OCI-LY1 (cell line): ENCODE data around the gene SLC16A4.
"Not testable (repeated sequence)": the region's sequence is repeated elsewhere in the genome, so short reads cannot be mapped to it uniquely, and the experiment has no call there.

Experiments
- H2AFZ ChIP-seq: fragments of 200-600 bp; sonication (generic), shearing (Covaris generic); 2 replicates; pipeline ENCODE4 v1.6.0; 2014; ENCODE audit warnings: antibody characterized with exemption, mild to moderate bottlenecking, low read length
- H3F3A ChIP-seq: fragments of 200-600 bp; sonication (generic), shearing (Covaris generic); 2 replicates; pipeline ENCODE4 v1.6.0; 2014; ENCODE audit warnings: mild to moderate bottlenecking, antibody characterized with exemption, low read length, moderate library complexity; ENCODE audit not compliant: insufficient read depth
- H3K27ac ChIP-seq: fragments of 200-600 bp; sonication (generic); 2 replicates; pipeline ENCODE4 v1.5.1; 2014; ENCODE audit warnings: low read length, mixed run types, mild to moderate bottlenecking, low read depth; ENCODE audit not compliant: poor library complexity, severe bottlenecking
- H3K27me3 ChIP-seq: fragments of 200-600 bp; sonication (generic); 2 replicates; pipeline ENCODE4 v1.6.0; 2014; ENCODE audit warnings: antibody characterized with exemption, mild to moderate bottlenecking, low read length, moderate library complexity; ENCODE audit not compliant: insufficient read depth
- H3K36me3 ChIP-seq: fragments of 200-600 bp; sonication (generic); 2 replicates; pipeline ENCODE4 v1.6.1; 2014; ENCODE audit warnings: mild to moderate bottlenecking, antibody characterized with exemption, low read length, moderate library complexity, mixed read lengths; ENCODE audit not compliant: insufficient read depth
- H3K4me1 ChIP-seq: fragments of 200-600 bp; sonication (generic); 2 replicates; pipeline ENCODE4 v1.5.1; 2014; ENCODE audit warnings: mild to moderate bottlenecking, low read length, moderate library complexity; ENCODE audit not compliant: insufficient read depth, severe bottlenecking
- H3K4me2 ChIP-seq: fragments of 200-600 bp; sonication (generic), shearing (Covaris generic); 2 replicates; pipeline ENCODE4 v1.6.1; 2014; ENCODE audit warnings: low read length
- H3K4me3 ChIP-seq: fragments of 200-600 bp; sonication (generic); 2 replicates; pipeline ENCODE4 v1.5.1; 2014; ENCODE audit warnings: low read length, low read depth, mild to moderate bottlenecking, mixed read lengths; ENCODE audit not compliant: poor library complexity, severe bottlenecking
- H3K79me2 ChIP-seq: fragments of 200-600 bp; shearing (Covaris generic); 2 replicates; pipeline ENCODE4 v1.6.1; 2016; ENCODE audit warnings: mixed run types, low read length, mixed read lengths; ENCODE audit not compliant: insufficient read depth
- H3K9ac ChIP-seq: fragments of 200-600 bp; sonication (generic), shearing (Covaris generic); 2 replicates; pipeline ENCODE4 v1.6.1; 2014; ENCODE audit warnings: mild to moderate bottlenecking, low read length, mixed read lengths
- H3K9me2 ChIP-seq: fragments of 200-600 bp; sonication (generic), shearing (Covaris generic); 2 replicates; pipeline ENCODE4 v1.6.1; 2014; ENCODE audit warnings: low read depth, mild to moderate bottlenecking, low read length, mixed read lengths
- H3K9me3 ChIP-seq: fragments of 200-600 bp; shearing (Covaris generic); 2 replicates; pipeline ENCODE4 v1.6.1; 2014; ENCODE audit warnings: low read length, mixed read lengths
- H4K20me1 ChIP-seq: fragments of 200-600 bp; sonication (generic), shearing (Covaris generic); 2 replicates; pipeline ENCODE4 v1.6.0; 2016; ENCODE audit warnings: mild to moderate bottlenecking, low read length; ENCODE audit not compliant: insufficient read depth
- EZH2 ChIP-seq: fragments of 200-600 bp; sonication (generic), shearing (Covaris generic); IDR thresholded peaks from 2 replicates; pipeline ENCODE4 v1.8.0; 2017; ENCODE audit warnings: borderline replicate concordance, mixed run types, mild to moderate bottlenecking, antibody characterized with exemption, low read length, moderate library complexity, mixed read lengths
- TF ChIP-seq, protein P1 (sequence below): fragments of 200-600 bp; sonication (generic), shearing (Covaris generic); IDR thresholded peaks from 2 replicates; pipeline ENCODE4 v1.5.1; 2017; ENCODE audit warnings: mild to moderate bottlenecking, antibody characterized with exemption, low read length, moderate library complexity, mixed read lengths

Gene SLC16A4

DNA sequence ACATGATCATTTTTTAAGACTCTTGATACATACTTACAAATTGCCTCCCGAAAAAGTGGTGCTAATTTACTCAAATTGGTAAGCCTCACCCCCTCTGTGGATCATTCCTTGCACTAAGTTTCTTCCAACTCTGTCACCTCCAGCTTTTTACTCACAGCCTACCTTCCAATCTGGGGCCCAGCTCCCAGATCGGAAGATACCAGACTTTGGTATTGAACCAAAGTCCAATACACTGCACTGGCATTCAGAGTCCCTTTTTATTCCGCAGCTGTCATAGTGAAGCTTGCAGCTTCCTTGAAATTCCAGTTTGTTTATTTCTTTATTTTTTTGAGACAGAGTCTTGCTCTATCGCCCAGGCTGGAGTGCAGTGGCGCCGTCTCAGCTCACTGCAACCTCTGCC is 18.5 kb upstream of the SLC16A4 start:
- Histone ChIP-seq H3K9ac (no peak overlapping the region), H3K79me2 (peaks cover 6% of the 10 kb centered on the region), H2AFZ (no peak overlapping the region), H3K4me1 (peaks cover 31% of the 10 kb centered on the region), H3K36me3 (peaks cover 10% of the 10 kb centered on the region; the same call in 1 of the 2 replicates), H3K9me3 (no peaks in the 10 kb centered on the region), H3K9me2 (no peaks in the 10 kb centered on the region), H3K27ac (no peak overlapping the region), H3K4me3 (no peak overlapping the region), H3K4me2 (no peak overlapping the region), H4K20me1 (no peaks in the 10 kb centered on the region), H3K27me3 (no peaks in the 10 kb centered on the region), H3F3A (no peaks in the 10 kb centered on the region)
- TF ChIP-seq, protein P1, sequence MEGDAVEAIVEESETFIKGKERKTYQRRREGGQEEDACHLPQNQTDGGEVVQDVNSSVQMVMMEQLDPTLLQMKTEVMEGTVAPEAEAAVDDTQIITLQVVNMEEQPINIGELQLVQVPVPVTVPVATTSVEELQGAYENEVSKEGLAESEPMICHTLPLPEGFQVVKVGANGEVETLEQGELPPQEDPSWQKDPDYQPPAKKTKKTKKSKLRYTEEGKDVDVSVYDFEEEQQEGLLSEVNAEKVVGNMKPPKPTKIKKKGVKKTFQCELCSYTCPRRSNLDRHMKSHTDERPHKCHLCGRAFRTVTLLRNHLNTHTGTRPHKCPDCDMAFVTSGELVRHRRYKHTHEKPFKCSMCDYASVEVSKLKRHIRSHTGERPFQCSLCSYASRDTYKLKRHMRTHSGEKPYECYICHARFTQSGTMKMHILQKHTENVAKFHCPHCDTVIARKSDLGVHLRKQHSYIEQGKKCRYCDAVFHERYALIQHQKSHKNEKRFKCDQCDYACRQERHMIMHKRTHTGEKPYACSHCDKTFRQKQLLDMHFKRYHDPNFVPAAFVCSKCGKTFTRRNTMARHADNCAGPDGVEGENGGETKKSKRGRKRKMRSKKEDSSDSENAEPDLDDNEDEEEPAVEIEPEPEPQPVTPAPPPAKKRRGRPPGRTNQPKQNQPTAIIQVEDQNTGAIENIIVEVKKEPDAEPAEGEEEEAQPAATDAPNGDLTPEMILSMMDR: no peak
- TF ChIP-seq EZH2: no peak

DNA sequence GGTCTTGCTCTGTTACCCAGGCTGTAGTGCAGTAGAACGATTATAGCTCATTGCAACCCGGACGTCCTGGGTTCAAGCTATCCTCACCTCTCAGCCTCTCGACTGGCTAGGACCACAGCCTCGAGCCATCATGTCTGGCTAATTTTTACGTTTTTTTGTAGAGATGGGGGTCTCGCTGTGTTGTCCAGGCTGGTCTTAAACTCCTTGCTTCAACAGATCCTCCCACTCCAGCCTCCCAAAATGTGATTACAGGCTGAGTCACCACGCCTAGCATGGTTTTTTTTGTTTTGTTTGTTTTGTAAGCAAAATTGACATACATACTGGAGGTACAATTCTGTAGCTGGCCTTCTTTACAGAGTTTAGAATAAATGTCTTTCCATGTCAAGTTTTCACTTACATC is 17.7 kb upstream of the SLC16A4 start:
- TF ChIP-seq EZH2: no peak
- TF ChIP-seq, protein P1: no peak

DNA sequence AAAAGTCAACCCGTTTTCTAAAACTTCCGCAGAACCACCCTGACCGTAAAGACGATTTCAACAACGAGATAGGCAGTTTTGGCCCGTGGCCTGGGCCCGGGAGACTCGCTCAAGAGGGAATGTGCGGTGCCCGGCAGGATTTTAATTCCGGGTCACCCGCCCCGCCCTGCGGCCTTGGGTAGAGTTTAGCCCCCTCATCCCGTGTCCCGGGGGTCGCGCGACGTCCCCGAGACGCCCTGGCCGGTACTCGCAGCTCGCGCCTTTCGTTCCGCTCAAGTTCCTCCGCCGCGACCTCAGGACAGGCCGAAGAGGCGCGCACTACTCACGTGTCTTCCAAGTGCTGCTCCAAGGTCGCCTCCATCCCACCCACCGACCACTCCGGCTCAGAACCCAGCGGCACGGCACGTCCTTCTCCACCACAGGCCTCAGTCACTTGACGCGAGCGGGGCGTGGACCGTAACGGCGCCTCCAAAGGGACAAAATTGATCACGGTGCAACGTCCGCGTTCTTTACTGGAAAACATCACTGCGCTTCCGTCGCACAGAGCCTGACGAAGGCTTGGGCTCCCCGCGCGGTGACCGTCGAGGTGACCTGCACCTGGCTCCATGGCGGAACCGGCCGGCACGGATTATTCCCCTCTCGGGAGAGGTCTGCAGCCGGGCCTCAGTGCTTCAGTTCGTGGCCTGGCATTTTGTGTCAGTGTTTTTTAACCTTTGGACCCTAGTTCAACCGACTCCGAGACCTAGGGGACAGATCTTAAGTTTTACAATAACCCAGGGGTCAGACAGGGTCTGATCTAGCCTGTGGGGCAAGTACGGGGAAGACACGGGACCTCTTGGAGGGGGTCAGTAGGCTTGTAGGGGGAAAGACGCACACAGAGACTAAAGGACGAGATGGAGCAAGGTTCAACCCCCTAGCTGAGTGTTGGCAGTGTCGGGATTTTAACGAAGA is 16.7 kb upstream of the SLC16A4 start, which contains the start of gene LAMTOR5:
Gene LAMTOR5, minus strand, starts transcription at position 435 of the 951 bp plus-strand sequence. Its CDS starts 74 bp downstream, at position 361.
- Histone ChIP-seq H3K4me2 (peak within 1 kb of the TSS; percentile 92), H3K4me3 (peak within 1 kb of the TSS; percentile 79), H3K4me1 (peaks cover 31% of the 10 kb centered on the region), H4K20me1 (no peaks in the 10 kb centered on the region), H3K27me3 (no peaks in the 10 kb centered on the region), H2AFZ (peak within 1 kb of the TSS; percentile 86), H3F3A (no peaks in the 10 kb centered on the region), H3K27ac (peak within 1 kb of the TSS; percentile 63), H3K9ac (peak within 1 kb of the TSS; percentile 86), H3K36me3 (peaks cover 28% of the 10 kb centered on the region), H3K9me2 (no peaks in the 10 kb centered on the region), H3K9me3 (no peaks in the 10 kb centered on the region), H3K79me2 (peaks cover 6% of the 10 kb centered on the region)
- TF ChIP-seq, protein P1: 0 out of 2 replicates have a peak, but pooled peaks have one; percentile 6
- TF ChIP-seq EZH2: no peak

More for the DNA sequence above, 17.7 kb upstream of the SLC16A4 start:
- Histone ChIP-seq H3K9me3 (no peaks in the 10 kb centered on the region), H3K79me2 (peaks cover 6% of the 10 kb centered on the region), H3K9ac (peak overlapping the region; percentile 86), H3K9me2 (no peaks in the 10 kb centered on the region), H3K36me3 (peaks cover 18% of the 10 kb centered on the region; the same call in 1 of the 2 replicates), H3K27ac (no peak overlapping the region), H3K4me2 (peak overlapping the region; percentile 92), H4K20me1 (no peaks in the 10 kb centered on the region), H2AFZ (peak overlapping the region; percentile 86; the same call in 1 of the 2 replicates), H3K4me3 (peak overlapping the region; percentile 79), H3K4me1 (peaks cover 31% of the 10 kb centered on the region), H3F3A (no peaks in the 10 kb centered on the region), H3K27me3 (no peaks in the 10 kb centered on the region)

DNA sequence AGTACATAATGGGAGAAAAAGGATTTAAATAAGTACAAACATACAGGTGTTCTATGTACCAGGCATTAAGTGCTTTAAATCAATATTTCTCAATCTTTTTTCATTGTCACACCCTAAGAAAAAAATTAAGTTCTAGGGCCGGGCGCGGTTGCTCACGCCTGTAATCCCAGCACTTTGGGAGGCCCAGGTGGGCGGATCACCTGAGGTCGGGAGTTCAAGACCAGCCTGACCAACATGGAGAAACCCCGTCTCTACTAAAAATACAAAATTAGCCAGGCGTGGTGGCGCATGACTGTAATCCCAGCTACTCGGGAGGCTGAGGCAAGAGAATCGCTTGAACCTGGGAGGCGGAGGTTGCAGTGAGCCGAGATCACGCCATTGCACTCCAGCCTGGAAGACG is 15.6 kb upstream of the SLC16A4 start:
- H3K4me1 ChIP-seq: peaks cover 31% of the 10 kb centered on the region
- H3K4me3 ChIP-seq: peak overlapping the region; percentile 79
- H3K27ac ChIP-seq: peak overlapping the region; percentile 63
- not testable (repeated sequence) for H3K79me2 ChIP-seq, H3K27me3 ChIP-seq, H2AFZ ChIP-seq, H4K20me1 ChIP-seq, H3K9me3 ChIP-seq, H3K9me2 ChIP-seq, H3F3A ChIP-seq
- peak overlapping the region; percentile 92 for H3K4me2 ChIP-seq
- peak overlapping the region; percentile 86 for H3K9ac ChIP-seq
- peaks cover 39% of the 10 kb centered on the region for H3K36me3 ChIP-seq
